Measurements from ENCODE around the gene ABHD8. TPM values are rescaled to one million over a fixed set of nuclear protein-coding genes. Genes with fewer than 3 reads are reported as not detected.

The ABHD8 gene
- total RNA-seq, 2 experiments from 2014 or later, result 9.3 to 10.1 TPM

GRCh38 chr19:17331045-17331558 is 27.9 kb upstream of the ABHD8 start:
- Mint-ChIP-seq H3K9me3 (no peaks in the 10 kb centered on the region), H3K4me1 (peaks cover 37% of the 10 kb centered on the region), H3K27me3 (peaks cover 13% of the 10 kb centered on the region), H3K36me3 (ENCODE audit: low read depth) (peaks cover 16% of the 10 kb centered on the region), H3K4me3 (no peak overlapping the region), H3K27ac (no peak overlapping the region)
- ChIA-PET POLR2A (no interaction called here), CTCF (interaction anchor here (0.9 to 1.9 kb wide), 4 partner anchors 9 to 22 kb away, joined by 3 to 4 read pairs (median 4); partner anchors contain the start of gene DDA1)
- no peak for DNase-seq

- no peaks in the 10 kb centered on the region for H3K9me3 Mint-ChIP-seq
- peaks cover 13% of the 10 kb centered on the region for H3K27me3 Mint-ChIP-seq
- no peak for DNase-seq
- no peak overlapping the region for H3K4me3 Mint-ChIP-seq
- no peak overlapping the region for H3K27ac Mint-ChIP-seq
- peaks cover 33% of the 10 kb centered on the region for H3K4me1 Mint-ChIP-seq
- CTCF ChIA-PET, result interaction anchor here (0.5 to 1.9 kb wide), 7 partner anchors 10 to 189 kb away, joined by 3 to 4 read pairs (median 3); partner anchors contain the start of gene DDA1
- POLR2A ChIA-PET, result no interaction called here
- peaks cover 16% of the 10 kb centered on the region for H3K36me3 Mint-ChIP-seq (ENCODE audit: low read depth)
Observed at GRCh38 chr19:17330262-17331044, 27.2 kb upstream of the ABHD8 start.

DNA sequence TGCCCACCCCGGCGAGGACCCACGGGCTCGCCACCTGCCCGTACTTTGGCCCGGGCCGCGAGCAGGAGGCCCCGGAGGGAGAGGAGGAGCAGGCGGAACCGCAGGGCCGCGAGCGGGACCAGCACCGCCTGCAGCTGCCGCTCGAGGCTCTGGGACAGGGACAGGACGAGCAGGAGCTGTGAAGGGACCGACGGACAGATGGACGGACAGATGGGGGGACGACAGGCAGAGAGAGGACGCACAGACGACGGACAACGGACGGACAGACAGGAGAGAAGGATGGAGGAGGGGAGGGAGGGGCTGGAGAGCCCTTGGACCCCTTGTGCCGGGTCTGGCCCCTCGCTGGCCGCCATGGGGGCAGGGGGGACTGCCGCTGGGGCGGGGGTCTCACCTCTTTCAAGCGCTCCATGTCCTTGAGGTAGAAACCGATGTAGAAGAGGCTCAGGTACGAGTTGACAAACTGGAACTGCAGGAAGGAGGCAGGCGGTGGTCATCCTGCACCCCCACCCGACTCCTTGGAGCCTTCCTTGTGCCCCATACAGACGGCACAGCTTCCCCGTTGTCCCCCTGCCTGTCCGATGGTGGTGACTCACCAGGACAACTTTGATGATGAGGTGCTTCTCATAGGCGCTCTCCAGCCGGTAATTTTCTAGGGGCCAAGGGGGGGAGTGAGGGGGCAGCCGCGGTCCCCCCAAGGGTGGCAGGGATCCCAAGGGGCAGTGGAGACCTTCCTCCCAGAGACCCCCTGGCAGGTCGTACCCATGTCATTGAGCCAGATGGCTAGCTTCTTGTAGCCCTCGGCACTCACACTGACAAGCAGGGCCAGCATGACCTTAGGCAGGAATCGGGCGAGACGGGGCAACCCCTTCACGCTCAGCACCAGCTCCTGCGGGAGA is 26.4 kb upstream of the ABHD8 start:
- Mint-ChIP-seq H3K36me3 (ENCODE audit: low read depth) (peaks cover 16% of the 10 kb centered on the region), H3K27me3 (peaks cover 13% of the 10 kb centered on the region), H3K4me3 (peak overlapping the region; percentile 30), H3K27ac (no peak overlapping the region), H3K9me3 (no peaks in the 10 kb centered on the region), H3K4me1 (peaks cover 26% of the 10 kb centered on the region)
- POLR2A ChIA-PET, result no interaction called here
- CTCF ChIA-PET, result interaction anchor here (0.6 to 1.9 kb wide), 6 partner anchors 10 to 190 kb away, joined by 3 to 4 read pairs (median 3); partner anchors contain the start of genes DDA1 and MRPL34
- no peak for DNase-seq

- DNase-seq, result no peak
- Mint-ChIP-seq H3K27me3 (peaks cover 13% of the 10 kb centered on the region), H3K36me3 (ENCODE audit: low read depth) (peaks cover 13% of the 10 kb centered on the region), H3K9me3 (no peaks in the 10 kb centered on the region), H3K27ac (no peak overlapping the region), H3K4me1 (peaks cover 23% of the 10 kb centered on the region), H3K4me3 (peak overlapping the region; percentile 45)
- POLR2A ChIA-PET, result no interaction called here
- CTCF ChIA-PET, result interaction anchor here (1.0 to 2.7 kb wide), 2 partner anchors 11 to 23 kb away, joined by 3 to 7 read pairs; partner anchors contain the start of gene MRPL34
Observed at GRCh38 chr19:17328517-17329365, 25.5 kb upstream of the ABHD8 start.

DNA sequence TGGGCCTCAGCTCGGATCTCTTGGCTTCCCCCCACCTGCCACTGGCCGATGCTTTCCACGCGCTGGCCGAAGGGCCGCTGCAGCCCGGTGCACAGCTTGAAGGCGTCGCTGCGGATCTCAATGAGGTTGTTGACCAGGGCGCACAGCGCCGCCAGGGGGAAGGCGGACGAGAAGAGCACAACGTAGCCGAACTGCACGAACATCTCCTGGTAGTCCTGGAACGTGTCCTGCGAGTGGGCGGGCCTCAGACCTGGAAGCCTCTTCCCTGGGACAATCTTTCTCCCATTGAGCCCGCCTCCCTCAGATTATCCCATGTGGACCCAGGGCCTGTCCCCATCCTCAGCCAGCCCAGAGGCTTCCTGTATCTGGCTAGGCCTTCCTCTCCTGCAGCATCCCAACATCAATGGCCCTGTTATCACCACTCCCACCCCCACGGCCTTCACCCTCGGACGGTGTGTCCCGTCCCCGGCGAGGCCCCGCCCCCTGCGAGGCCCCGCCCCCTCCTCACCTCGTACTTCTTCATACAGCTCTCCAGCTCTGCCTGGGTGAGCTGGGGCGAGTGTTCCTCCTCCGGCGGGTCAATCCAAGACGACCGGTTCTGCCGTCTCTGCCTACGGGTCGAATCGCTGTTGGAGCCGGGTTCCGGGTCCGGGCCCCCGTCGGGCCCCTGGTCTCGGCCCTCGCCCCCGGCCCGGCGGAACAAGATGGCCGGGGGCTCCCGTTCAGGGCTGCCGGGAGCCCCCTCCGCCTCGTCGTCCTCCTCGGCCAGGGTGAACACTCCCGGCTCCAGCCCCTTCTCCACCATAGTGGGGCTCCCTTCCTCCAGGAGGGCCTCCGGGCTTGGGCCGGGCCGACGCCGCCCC is 24.7 kb upstream of the ABHD8 start:
- ChIA-PET POLR2A (no interaction called here), CTCF (interaction anchor here (1.0 to 2.7 kb wide), 7 partner anchors 10 to 35 kb away, joined by 3 to 7 read pairs (median 4); partner anchors contain the start of genes DDA1 and MRPL34)
- Mint-ChIP-seq H3K27me3 (peaks cover 13% of the 10 kb centered on the region), H3K9me3 (no peaks in the 10 kb centered on the region), H3K4me3 (peak overlapping the region; percentile 45), H3K4me1 (peaks cover 19% of the 10 kb centered on the region), H3K36me3 (ENCODE audit: low read depth) (peaks cover 10% of the 10 kb centered on the region), H3K27ac (no peak overlapping the region)
- DNase-seq, result peak; percentile 46

DNA sequence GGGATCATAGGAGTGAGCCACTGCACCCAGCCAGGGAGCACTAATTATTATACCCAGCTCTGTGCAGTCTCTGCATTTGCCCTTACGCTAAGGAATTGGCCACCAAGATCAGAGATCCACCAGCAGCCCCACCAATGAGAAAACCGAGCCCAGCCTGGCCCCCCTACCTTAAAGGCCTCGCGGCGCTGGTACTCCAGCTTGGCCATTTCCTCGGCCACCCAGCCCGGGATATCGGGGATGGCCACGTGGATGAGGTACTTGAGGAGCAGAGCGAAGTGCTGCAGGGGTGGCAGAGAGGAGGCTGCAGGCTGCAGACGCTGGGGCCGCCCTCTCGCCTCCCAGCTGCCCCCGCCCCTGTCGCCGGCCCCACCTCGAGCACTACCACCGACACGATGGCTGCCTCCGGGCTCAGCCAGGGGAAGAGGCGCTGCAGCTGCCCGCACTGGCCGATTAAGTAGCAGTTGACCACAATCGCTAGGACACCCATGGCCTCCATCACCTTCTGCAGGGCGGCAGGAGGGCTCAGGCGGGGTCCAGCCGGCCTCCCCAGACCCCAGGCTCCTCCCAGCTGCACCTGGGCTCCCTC is 23.9 kb upstream of the ABHD8 start:
- ChIA-PET POLR2A (no interaction called here), CTCF (interaction anchor here (0.6 to 2.7 kb wide), 7 partner anchors 9 to 34 kb away, joined by 3 to 7 read pairs (median 4); partner anchors contain the start of gene DDA1)
- no peak for DNase-seq
- H3K9me3 Mint-ChIP-seq, result no peaks in the 10 kb centered on the region
- peaks cover 13% of the 10 kb centered on the region for H3K27me3 Mint-ChIP-seq
- peaks cover 15% of the 10 kb centered on the region for H3K4me1 Mint-ChIP-seq
- H3K36me3 Mint-ChIP-seq (ENCODE audit: low read depth), result peaks cover 12% of the 10 kb centered on the region
- H3K4me3 Mint-ChIP-seq, result no peak overlapping the region
- H3K27ac Mint-ChIP-seq, result no peak overlapping the region

DNA sequence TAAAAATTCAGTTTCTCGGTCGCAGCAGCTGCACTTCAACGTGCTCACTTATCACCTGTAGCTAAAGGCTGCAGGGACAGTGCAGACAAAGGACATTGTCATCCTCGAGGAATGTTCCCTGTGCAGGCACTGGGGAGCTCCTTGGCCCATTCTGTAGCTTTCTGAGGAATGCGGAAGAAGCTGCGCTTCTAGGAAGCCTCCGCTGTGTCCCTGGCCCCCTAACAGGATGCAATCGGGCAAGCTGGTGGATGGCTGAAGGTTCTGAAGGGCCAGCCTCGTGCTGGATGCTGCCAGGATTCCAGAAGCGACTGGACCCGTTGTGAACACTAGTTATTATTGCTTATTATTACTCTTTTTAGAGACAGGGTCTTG is 23.4 kb upstream of the ABHD8 start:
- peaks cover 13% of the 10 kb centered on the region for H3K27me3 Mint-ChIP-seq
- H3K4me3 Mint-ChIP-seq, result no peak overlapping the region
- peaks cover 15% of the 10 kb centered on the region for H3K4me1 Mint-ChIP-seq
- ChIA-PET POLR2A (no interaction called here), CTCF (interaction anchor here (0.6 to 2.7 kb wide), 7 partner anchors 9 to 34 kb away, joined by 3 to 7 read pairs (median 4); partner anchors contain the start of gene DDA1)
- H3K27ac Mint-ChIP-seq, result no peak overlapping the region
- H3K36me3 Mint-ChIP-seq (ENCODE audit: low read depth), result peaks cover 12% of the 10 kb centered on the region
- DNase-seq, result no peak
- no peaks in the 10 kb centered on the region for H3K9me3 Mint-ChIP-seq

GRCh38 chr19:17325881-17326594 is 22.8 kb upstream of the ABHD8 start:
- ChIA-PET POLR2A (no interaction called here), CTCF (interaction anchor here (1.5 to 2.7 kb wide), 3 partner anchors 8 to 33 kb away, joined by 3 to 7 read pairs (median 7); partner anchors contain the start of gene DDA1)
- Mint-ChIP-seq H3K27ac (no peak overlapping the region), H3K36me3 (ENCODE audit: low read depth) (peaks cover 13% of the 10 kb centered on the region), H3K4me3 (no peak overlapping the region), H3K4me1 (peaks cover 15% of the 10 kb centered on the region), H3K9me3 (no peaks in the 10 kb centered on the region), H3K27me3 (peaks cover 13% of the 10 kb centered on the region)
- no peak for DNase-seq

- peaks cover 7% of the 10 kb centered on the region for H3K27me3 Mint-ChIP-seq
- ChIA-PET CTCF (interaction anchor here (1.4 to 1.6 kb wide), 2 partner anchors 8 to 20 kb away, joined by 3 to 5 read pairs; partner anchors contain the start of gene MRPL34), POLR2A (no interaction called here)
- peaks cover 12% of the 10 kb centered on the region for H3K36me3 Mint-ChIP-seq (ENCODE audit: low read depth)
- no peak overlapping the region for H3K27ac Mint-ChIP-seq
- no peak overlapping the region for H3K4me3 Mint-ChIP-seq
- no peaks in the 10 kb centered on the region for H3K9me3 Mint-ChIP-seq
- no peak for DNase-seq
- H3K4me1 Mint-ChIP-seq, result peaks cover 12% of the 10 kb centered on the region
Observed at GRCh38 chr19:17325133-17325532, 21.9 kb upstream of the ABHD8 start.

DNA sequence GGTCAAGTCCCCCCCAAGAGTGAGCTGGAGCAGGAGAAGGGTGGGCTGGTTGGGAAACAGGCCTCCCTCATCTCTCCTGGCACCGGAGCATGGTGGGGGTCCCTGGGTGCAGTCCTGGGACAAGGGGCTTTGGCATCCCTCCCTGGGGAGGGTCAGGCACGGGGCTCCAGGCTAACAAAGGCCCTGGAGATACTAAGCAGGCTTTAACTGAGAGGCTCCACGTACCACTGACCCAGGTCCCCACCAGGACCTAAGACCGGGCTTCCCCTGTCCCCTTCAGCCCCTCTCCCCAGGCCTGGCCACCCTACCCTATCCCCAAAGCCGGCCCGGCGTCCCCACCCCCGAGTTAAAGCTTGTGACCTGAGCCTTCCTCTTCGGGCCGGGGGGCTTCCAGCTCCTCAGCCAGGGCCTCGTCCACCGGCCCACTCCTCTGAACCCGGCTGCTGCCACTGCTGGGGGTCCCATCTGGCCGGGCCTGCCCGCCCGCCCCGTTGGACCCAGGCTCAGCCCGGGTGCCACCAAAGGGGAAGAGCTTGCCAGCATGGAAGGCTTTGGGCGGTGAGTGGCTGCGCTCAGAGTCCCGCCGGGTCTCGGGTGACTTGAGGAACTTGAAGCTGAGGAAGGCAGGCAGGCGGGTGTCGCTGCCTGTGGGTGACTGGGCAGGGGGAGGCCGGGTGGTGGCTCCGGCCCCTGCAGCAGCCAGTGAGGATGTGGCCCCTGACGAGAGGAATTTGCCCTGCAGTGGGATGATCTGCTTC is 21.3 kb upstream of the ABHD8 start:
- peaks cover 14% of the 10 kb centered on the region for H3K36me3 Mint-ChIP-seq (ENCODE audit: low read depth)
- H3K27ac Mint-ChIP-seq, result no peak overlapping the region

More for the DNA sequence above, 21.3 kb upstream of the ABHD8 start:
- Mint-ChIP-seq H3K4me1 (peaks cover 8% of the 10 kb centered on the region), H3K27me3 (peaks cover 2% of the 10 kb centered on the region), H3K9me3 (no peaks in the 10 kb centered on the region), H3K4me3 (no peak overlapping the region)
- no peak for DNase-seq
- CTCF ChIA-PET, result interaction anchor here (0.7 to 1.6 kb wide), 3 partner anchors 8 to 19 kb away, joined by 3 to 5 read pairs (median 3); partner anchors contain the start of gene MRPL34
- POLR2A ChIA-PET, result no interaction called here
